22Rv1 (cell line): ENCODE data around the gene MAPK1.
"Not testable (repeated sequence)": the region's sequence is repeated elsewhere in the genome, so short reads cannot be mapped to it uniquely, and the experiment has no call there.

Experiments
- CTCF ChIP-seq: fragments of 450-650 bp; IDR thresholded peaks from 2 replicates; pipeline ENCODE4 v1.5.1; 2017; ENCODE audit warnings: mild to moderate bottlenecking
- ZFX ChIP-seq: fragments of 450-650 bp; IDR thresholded peaks from 2 replicates; pipeline ENCODE4 v1.6.1; 2017; ENCODE audit warnings: antibody characterized with exemption, borderline replicate concordance

DNA sequence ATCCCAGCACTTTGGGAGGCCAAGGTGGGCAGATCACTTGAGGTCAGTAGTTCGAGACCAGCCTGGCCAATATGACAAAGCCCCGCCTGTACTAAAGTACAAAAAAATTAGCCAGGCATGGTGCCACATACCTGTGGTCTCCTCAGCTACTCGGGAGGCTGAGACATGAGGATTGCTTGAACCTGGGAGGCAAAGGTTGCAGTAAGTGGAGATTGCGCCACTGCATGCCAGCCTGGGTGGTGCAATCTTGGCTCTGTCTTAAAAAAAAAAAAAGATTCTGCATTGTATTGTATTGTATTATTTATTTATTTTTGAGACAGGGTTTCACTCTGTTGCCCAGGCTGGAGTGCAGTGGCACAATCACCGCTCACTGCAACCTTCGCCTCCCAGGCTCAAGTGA is 122.5 kb downstream of the MAPK1 start:
- not testable (repeated sequence) for TF ChIP-seq CTCF, ZFX
